Stimulated activated CD4-positive, alpha-beta T cell treated with anti-CD3 and anti-CD28 coated beads, Interleukin-12 subunit alpha, Interleukin-12 subunit beta, amount 100 ng/mL, for 24 hours (primary cell): Measurements from ENCODE around the gene STARD10.
"Not testable (repeated sequence)": the region's sequence is repeated elsewhere in the genome, so short reads cannot be mapped to it uniquely, and the experiment has no call there.

Experiments
- DNase-seq, 2 experiments: peaks; one replicate each; pipeline ENCODE4 v3.0.0-alpha.2; 2020; ENCODE audit warnings: low read depth in 2 of 2

STARD10 gene

DNA sequence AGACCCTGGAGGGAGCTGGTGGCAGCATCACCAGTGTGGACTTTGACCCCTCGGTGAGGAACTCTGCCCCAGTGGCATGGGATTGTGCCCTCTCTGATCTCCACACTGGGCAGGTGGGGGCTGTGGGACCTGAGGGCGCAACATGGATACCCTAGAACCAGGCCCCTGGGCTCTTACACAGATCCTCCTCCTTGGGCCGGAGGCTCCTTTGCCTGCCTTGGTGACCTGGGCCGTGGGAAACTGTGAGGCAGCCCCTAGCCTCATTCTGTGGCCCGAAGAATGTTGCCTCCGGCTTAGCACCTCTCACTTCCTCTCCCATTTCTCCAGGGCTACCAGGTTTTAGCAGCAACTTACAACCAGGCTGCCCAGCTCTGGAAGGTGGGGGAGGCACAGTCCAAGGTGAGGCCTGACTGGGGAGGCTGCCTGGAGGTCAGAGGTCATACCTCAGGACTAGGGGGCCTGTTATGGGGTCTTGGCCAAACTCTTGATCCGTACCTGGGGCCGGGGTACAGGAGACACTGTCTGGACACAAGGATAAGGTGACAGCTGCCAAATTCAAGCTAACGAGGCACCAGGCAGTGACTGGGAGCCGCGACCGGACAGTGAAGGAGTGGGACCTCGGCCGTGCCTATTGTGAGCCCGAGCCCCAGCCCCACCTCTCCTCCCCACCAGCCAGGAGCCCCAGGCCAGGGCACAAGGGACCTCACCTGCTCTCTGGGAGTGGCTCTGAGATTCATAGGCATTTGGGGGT is 32.5 kb upstream of the STARD10 start:
- DNase-seq: no peak

- DNase-seq: no peak
Measured at GRCh38 chr11:72825661-72826060, 31.8 kb upstream of the STARD10 start.

DNA sequence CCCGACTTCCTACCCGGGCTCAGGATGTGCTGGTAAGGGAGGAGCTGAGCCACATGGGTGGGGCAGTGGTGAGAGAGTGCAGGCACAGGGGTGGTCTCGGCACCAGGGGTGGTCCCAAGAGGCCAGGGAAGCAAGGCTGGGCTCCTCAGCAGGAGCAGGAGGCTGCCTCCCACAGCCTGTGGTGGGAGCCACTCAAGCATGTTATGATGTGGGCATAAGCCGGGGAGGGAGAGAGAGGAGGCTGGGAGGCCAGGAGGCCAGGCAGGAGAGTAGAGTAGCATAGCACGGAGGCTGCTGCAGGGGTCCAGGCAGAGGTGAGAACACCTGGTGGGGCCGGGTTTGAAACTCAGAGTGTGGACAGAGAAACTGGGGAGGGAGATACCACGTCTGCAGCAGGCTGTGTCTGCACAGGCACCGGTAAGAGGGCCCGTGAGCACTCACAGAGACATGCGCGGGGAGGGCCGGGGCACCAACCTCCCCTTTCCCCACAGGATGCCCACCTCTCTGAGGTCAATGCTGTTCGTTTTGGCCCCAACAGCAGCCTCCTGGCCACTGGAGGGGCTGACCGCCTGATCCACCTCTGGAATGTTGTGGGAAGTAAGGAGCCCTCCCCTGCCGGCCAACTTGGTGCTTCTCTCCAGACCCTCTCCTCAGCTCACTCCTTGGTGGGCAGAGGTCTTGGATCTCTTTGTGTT is 31.1 kb upstream of the STARD10 start:
- DNase-seq: no peak

GRCh38 chr11:72824020-72824419 is 30.2 kb upstream of the STARD10 start:
- DNase-seq: no peak

GRCh38 chr11:72823105-72823804 is 29.4 kb upstream of the STARD10 start:
- no peak for DNase-seq

GRCh38 chr11:72821920-72822799 is 28.3 kb upstream of the STARD10 start:
- peak; percentile 54 to 65 for DNase-seq

GRCh38 chr11:72821221-72821919 is 27.5 kb upstream of the STARD10 start:
- no peak for DNase-seq

DNA sequence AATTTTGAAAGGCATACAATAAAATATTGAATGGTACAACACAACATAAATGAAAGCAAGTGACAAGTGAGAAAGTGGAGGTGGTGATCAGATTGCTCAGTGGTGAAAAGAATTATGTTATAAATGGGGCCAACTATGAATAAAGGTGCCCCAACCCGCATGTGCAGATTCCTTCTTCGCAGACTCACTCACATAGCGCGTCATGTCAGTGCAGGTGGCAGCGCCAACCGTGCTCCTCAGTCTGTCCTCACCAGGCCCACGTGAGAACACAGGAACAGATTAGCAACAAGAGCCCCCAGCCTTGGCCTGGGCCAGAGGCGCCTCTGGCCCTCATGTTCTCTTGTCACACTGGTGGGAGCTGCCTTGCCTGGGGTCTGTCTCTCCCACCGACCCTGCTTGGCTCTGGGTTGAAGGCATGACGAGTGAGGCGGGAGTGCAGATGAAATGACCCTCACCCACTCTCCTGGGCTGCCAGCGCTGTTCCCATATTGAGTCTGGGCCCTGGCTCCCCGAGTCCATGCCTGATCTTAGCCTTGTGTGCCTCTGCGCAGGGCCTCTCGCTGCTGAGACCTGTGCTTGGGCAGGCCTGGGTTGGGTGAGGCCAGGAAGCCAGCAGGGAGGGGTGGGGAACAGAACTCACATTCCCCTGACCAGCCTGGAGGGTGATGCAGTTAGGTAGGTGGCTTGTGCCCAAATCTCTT is 26.7 kb upstream of the STARD10 start:
- no peak for DNase-seq

- DNase-seq: no peak
Measured at GRCh38 chr11:72818971-72819370, 25.1 kb upstream of the STARD10 start.

DNA sequence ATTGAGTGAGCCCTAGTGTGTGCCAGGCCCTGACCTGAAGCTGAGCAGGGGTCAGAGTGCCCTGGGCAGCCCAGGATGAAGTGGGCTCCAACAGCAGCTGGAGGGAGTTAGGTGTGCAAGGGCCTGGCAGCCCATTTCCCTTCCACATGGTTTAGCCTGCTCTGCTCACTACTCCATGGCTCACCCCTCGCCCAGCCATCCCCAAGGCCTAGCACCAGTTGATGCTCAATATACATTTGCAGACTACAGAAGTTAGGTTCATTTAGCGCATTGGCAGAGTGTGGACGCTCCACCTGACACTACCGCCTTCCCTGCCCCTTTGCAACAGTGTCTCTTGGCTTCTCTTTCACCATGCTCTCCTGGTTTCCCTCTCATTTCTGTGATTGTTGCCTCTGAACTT is 24.1 kb upstream of the STARD10 start:
- no peak for DNase-seq

DNA sequence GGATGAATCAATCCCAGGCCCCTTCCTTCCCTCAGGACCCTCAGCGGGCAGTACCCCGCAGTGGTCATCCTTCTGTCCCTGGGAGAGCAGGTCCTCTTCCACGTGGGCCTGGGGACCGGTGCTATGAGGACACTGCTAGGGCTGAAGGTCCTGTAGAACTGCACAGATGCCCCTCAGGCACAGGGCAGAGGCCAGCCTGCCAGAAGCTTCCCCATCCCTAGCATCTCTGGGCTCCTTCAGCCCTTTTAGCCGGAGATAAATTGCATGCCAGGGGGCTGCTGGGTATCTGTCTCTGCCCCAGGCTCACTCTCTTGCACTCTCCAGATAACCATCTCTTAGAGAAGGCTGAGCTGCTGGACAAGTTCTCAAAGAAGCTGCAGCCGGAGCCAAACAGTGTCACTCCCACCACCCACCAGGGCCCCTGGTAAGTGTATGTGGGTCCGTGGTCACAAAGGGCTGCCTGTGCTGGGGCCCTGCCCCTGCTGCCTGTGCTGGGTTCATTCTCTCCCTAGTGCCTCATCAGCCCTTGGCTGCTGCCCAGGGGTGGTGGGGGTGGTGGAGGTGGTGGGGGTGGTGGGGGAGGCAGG is 22.6 kb upstream of the STARD10 start:
- DNase-seq: no peak

DNA sequence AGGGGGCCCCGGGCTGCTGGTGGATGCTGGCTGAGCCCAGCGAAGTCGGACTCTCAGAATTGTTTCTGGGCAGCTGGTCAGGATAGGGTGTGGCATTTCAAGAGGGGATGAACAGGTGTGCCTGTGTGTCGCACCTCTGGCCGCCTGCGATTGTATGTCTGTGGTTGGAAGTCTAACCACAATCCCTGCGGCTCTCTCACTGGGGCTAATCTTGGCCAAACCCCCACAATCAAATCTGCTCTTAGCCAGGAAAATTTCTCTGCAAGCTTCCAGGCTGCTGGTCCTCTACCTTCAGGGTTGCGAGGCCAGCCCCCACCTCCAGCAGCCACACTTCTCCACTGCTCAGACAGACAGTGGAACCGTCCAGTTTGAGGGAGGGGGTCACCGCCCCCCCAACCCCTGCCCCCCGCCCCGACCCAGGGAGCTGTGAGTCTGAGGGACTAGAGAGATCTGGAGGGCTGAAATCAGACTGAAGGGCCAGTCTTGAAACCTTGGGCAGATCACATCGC is 21.3 kb upstream of the STARD10 start:
- DNase-seq: no peak

- DNase-seq: peak; percentile 83
Measured at GRCh38 chr11:72814286-72815109, 20.7 kb upstream of the STARD10 start, which contains the start of gene ATG16L2. TSS of gene ATG16L2 (plus strand) at chr11:72814411. CDS start at chr11:72814446, 35 bp downstream.

DNA sequence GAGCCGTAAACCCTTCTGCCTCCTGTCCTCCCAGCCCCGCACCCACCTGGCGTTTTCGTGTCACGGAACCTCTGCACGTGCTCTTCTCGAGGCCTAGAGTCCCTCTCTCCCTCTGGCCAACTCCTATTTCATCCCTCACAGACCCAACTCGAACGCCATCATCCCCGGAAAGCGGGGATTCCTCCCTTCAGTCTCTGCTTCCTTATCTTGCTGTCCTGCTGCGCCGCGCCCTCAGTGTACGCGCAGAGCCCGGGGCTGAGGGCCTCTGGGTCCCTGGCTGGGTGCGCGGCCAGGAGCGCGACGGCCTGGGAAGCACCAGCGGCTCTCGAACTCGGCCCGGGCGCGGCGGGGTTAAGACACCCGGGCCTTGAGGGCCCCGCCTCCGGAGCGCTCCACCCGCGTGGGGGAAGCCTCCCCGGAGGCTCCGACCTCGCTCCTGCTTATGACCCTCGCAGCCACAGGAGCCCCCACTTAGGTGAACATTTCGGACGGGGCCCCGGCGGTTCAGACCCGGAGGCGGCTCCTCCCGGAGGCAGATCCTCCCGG is 20.0 kb upstream of the STARD10 start:
- peak in 1 of 2 experiments; percentile 71 for DNase-seq

GRCh38 chr11:72812967-72813739 is 19.3 kb upstream of the STARD10 start:
- peak; percentile 54 to 63 for DNase-seq

DNA sequence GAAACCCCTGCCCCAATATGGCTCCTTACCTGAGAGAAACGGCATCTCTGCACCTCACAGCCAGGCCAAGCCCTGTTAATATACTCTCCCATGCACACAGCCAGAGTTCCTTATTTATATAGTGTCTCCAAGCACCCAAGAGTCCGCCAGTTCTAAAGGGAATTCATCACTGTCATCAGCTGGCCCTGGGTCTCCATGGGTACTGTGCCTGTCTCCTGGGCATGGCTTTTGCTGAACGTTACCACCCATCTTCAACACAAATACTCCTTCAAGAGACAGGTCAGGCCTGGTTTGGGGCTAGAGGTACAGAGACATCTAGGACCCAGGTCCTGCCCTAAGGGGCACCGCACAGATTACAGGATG is 18.7 kb upstream of the STARD10 start:
- DNase-seq: no peak

GRCh38 chr11:72811686-72812085 is 17.8 kb upstream of the STARD10 start:
- not testable (repeated sequence) for DNase-seq

DNA sequence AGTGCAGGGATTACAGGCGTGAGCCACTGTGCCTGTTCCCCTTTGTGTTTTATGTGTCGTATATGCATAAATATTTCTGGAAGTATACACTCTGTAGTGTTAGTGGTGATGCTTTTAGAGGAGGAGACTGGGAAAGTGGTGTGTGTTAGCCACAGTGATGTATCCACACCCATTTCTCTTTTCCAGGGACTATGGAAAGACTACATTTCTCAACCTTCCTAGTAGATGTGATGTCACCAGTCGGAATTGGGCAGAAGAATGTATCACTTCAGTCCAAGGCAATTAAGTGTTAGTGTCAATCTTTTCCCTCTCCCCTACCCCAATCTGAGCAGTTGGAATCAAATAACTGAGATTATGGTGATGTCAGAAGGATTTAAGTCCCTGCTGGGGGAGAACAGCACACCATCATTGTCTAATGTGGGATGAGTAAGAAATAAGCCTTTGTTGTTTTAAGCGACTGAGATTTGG is 14.5 kb upstream of the STARD10 start:
- no peak for DNase-seq
